ENCODE data around the gene PSMD13.

PSMD13 gene

GRCh38 chr11:250740-251299, 14.0 kb downstream of the PSMD13 start:
- DNase-seq: peak; percentile 70

GRCh38 chr11:251550-251949, 14.8 kb downstream of the PSMD13 start:
- DNase-seq: no peak

GRCh38 chr11:252666-253065, 15.9 kb downstream of the PSMD13 start:
- DNase-seq: no peak

GRCh38 chr11:253160-253885, 16.5 kb downstream of the PSMD13 start:
- DNase-seq: no peak

GRCh38 chr11:253886-254270, 17.1 kb downstream of the PSMD13 start:
- no peak for DNase-seq

- DNase-seq: no peak
Measured at GRCh38 chr11:255176-255575, 18.4 kb downstream of the PSMD13 start.

GRCh38 chr11:255816-256215, 19.0 kb downstream of the PSMD13 start:
- DNase-seq: no peak

- DNase-seq: no peak
Measured at GRCh38 chr11:256952-257737, 20.4 kb downstream of the PSMD13 start.

GRCh38 chr11:257766-258493, 21.2 kb downstream of the PSMD13 start:
- DNase-seq: no peak

- DNase-seq: no peak
Measured at GRCh38 chr11:259413-259812, 22.6 kb downstream of the PSMD13 start.

- DNase-seq: no peak
Measured at GRCh38 chr11:261624-262023, 24.8 kb downstream of the PSMD13 start.

- no peak for DNase-seq
Measured at GRCh38 chr11:266676-267439, 30.1 kb downstream of the PSMD13 start.

GRCh38 chr11:267491-267994, 30.8 kb downstream of the PSMD13 start:
- DNase-seq: no peak

- peak; percentile 65 for DNase-seq
Measured at GRCh38 chr11:268716-269145, 32.0 kb downstream of the PSMD13 start.

GRCh38 chr11:269146-269890, 32.5 kb downstream of the PSMD13 start:
- DNase-seq: no peak

- DNase-seq: no peak
Measured at GRCh38 chr11:270451-271318, 33.9 kb downstream of the PSMD13 start.

GRCh38 chr11:271319-271715, 34.5 kb downstream of the PSMD13 start:
- DNase-seq: no peak

GRCh38 chr11:272195-272930, 35.6 kb downstream of the PSMD13 start:
- DNase-seq: no peak

- DNase-seq: no peak
Measured at GRCh38 chr11:272931-273198, 36.1 kb downstream of the PSMD13 start.

- DNase-seq: no peak
Measured at GRCh38 chr11:276219-276618, 39.4 kb downstream of the PSMD13 start.

Measured in femur (tissue), 1 donor.